HG02973 (cell line): ENCODE data around the gene MYO19.
"Not testable (repeated sequence)": the region's sequence is repeated elsewhere in the genome, so short reads cannot be mapped to it uniquely, and the experiment has no call there.

Experiments used
- ATAC-seq: cut with Tn5 transposase; IDR thresholded peaks from one replicate; pipeline ENCODE4 v1.9.1; 2021; ENCODE audit warnings: moderate library complexity; ENCODE audit not compliant: unreplicated experiment

The MYO19 gene

DNA sequence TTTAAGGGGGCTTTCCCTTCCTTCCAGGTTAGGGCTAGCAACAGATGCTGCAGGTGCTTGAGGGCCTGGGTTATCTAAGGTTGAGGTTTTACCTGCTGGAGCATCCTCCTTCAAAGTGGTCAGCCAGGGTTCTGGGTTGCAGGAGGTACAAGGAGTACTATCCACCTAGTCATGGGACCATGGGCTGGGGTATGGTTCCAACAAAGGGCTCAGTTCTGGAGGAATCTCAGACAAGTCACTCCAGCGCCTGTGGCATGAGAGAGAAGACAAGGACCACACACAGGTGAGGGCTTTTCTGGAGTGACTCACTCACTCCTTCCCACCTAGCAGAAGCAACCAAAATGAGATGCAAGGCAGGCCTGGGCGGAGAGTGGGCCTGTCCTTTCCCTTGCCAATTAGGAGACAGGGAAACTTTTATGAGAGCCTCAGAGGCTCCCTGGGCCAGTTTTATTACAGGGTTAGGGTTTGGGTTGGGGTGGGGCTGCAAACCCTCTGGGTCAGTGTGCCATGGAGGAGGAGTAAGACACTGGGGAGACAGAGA is 2.2 kb downstream of the MYO19 start:
- no peak for ATAC-seq

DNA sequence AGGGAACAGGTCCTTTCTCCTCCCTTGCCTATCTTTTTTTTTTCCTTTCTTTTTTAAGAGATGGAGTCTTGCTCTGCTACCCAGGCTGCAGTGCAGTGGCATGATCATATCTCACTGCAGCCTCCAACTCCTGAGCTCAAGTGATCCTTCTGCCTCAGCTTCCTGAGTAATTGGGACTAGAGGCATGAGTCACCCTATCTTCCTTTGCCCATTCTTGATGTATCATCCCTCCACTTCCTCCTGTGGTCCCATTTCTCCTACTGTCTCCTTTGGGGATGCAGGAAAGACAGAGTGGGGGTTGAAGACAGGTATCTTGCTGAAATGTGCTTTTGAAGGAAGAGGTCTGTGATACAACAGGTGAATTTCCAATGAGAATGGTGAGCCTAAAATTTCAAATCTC is 5.5 kb downstream of the MYO19 start:
- ATAC-seq = no peak

DNA sequence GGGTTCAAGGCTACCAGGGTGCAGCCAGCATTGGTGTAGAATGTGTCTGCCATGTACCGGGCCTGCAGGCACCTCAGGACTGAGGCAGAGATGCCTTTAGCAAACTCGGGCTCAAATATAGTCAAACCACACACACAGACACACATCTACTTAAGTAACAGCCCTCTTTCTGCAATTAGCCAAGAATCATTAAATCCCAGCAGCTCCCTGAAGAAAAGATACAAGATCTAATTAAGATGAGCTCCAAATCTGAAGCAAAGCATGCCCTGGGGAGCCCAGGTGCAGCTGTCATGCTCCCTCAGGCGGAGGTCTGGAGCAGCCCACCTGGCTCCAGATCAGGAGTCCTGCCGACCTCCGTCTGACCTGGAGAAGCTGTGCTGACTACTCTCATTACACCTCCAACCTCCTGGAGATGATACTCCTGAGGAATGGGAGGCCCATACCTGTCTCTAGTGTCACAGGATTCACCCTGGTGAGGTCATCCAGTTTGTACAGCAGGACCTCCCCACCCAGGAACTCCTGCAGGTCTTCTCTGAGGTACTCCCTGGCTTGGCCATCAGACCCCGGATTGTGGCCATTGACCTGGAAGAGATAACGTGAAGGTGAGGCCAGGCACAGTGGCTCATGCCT is 6.9 kb downstream of the MYO19 start:
- no peak for ATAC-seq

DNA sequence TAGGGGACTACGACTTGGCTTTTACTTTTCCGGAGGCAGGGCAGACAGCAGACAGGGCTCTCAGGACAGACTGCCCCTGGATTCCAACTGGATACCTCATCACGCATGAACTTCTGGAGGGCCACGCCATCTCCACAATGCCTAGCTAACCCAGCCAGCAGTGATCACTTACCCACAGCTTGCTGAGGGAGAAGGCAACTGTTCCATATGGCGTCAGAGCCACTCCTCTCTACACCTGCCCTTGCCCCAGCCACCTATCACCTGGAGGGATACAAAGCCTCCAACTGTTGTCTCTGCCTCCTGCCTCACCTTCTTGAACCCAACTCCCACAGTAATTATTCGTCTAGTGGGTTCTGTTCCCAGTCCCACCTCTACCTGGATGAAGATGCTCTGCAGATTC is 8.8 kb downstream of the MYO19 start:
- ATAC-seq = no peak

DNA sequence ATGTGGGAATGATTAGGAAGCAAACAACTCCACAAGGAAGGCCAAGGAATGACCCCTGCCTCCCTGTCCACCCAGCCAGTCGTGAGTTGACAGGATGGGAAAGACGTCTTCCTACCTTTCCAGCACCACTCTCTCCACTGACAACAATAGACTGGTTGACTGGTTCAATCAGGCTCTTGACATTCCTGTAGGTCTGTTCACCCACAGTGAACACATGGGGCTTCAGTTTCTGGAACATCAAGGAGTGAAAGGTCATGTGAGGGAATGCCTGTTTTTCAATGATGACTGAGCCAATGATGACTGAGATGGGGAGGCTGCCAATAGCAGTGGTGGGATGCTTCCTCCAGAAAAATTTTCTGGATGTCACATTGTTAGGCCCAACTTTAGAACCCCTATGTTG is 9.6 kb downstream of the MYO19 start:
- ATAC-seq = no peak

DNA sequence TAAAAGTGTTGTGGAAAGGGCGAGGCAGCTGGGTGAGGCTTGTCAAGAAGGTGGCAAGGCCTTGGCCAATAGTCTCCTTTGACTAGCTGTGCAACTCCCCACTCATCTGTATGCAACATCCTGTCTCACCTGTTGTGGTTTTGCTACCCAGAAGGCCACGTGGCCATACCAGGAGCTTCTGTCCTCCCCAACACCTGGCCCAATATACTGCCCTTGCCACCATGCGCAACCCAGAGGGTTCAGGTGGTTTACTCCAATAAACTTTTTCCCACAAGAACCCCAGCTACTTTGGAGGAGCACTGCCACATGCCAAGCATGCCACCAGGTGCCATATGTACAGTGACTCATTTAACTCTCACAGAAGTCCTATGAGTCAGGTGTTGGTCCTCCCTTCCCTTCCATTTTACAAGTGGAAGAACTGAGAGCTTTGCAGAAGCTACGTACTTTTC is 10.2 kb downstream of the MYO19 start:
- no peak for ATAC-seq

DNA sequence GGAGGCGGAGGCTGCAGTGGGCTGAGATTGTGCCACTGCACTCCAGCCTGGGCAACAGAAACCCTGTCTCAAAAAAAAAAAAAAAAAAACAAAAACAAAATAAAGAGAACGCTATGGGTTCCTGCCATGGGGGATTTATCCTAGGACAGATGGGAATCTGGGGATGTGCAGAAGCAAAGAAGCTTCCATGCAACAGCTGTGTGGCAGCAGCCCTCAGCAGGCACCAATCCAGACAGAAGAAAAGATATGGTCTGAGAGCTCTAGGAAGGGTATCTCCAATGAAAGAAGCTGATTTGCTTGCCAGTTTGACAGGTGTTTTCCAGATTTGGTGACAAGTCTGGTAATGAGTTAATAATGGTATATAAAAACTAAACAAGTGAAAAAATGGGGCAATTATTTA is 11.6 kb downstream of the MYO19 start:
- ATAC-seq = no peak

DNA sequence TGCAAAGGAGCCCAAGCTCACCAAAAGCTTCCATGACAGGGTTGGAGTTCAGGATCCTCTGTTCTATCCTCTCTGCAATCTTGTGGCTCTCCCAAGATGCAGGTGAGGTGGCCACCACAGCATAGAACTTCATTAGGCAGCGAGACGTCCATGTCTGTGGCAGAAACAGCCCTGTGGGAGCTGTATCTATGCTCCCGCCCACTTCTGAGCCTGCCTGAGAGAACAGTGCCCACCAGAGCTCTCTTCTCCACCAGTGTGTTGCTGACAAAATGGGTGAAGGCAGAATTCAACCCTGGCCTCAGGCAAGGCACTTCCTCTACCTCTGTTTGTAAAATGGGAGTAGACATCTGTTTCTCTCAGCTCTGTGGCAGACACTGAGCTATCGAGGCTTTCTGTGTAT is 18.8 kb downstream of the MYO19 start:
- no peak for ATAC-seq

DNA sequence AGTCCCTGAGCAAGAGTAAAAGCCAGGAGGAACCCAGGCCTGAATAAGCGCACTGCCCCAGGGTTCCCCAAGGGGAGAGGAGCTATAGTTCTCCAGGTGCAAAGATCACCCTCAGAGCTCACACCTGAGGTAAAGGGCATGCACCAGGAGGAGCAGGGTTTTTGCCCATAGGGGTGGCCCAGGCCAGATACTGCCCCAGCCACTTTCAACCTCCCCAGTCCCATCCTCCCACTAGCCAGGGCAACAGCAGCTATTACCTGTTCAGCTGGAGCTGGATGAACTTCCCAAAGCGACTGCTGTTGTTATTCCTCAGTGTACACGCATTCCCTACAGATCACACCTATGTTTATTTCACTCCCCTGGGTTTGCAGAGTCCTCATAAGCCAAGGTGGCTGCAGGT is 19.8 kb downstream of the MYO19 start:
- no peak for ATAC-seq

DNA sequence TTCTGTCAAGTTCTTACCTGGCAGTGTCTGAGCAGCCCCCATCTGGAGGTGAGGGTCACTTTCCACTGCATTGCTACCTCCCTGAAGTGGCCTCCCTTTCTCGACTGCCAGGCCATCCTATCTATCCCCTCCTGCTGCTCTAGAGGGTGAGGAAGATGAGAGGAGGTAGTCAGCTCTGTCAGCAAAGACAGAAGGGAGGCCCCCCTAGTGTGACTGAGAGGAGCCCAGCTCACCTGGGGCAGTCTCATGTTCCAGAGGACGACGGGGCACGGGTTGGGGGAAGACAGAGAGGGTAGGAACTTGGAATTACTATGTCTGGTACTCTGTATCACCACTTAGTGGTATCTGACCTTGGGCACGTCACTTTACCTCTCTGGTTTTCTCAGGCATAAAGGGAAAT is 22.0 kb downstream of the MYO19 start:
- ATAC-seq = no peak

DNA sequence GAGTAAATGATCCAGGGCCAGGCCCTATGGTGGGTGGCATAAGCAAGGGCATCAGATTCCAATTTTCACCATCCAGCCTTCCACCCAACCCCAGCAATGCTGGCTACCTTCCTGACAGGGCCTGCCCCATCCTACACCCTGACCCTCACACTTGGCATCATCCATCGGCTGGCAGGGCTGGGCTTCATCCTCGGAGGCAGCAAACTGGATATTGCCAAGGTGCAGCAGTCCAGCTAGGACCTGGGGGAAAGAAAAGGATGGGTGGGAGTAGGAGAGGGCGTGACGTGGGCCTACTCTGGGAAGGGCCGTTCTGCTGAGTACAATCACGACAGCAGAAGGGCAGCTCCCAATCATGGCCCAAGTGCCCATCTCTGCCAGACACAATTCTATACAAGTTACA is 23.5 kb downstream of the MYO19 start:
- ATAC-seq = no peak

DNA sequence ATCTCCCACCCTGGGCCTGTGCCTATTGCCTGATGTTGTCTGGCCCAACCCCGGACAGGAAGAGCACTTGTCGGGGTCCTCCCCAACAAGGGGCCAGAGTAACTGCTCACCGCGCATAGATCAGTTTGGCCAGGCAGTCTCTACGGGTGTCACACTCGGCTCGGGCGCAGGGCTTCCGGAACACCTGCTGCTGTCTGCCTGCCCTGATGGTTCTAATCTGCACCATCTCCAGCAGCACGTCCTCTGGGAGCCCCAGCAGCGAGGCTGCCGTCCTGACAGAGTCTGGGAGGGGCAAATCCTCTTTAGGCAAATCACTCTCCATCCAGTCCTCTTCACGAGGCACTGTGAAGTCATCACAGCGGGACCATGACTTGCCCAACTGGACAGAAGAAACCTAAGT is 24.0 kb downstream of the MYO19 start:
- ATAC-seq = no peak

DNA sequence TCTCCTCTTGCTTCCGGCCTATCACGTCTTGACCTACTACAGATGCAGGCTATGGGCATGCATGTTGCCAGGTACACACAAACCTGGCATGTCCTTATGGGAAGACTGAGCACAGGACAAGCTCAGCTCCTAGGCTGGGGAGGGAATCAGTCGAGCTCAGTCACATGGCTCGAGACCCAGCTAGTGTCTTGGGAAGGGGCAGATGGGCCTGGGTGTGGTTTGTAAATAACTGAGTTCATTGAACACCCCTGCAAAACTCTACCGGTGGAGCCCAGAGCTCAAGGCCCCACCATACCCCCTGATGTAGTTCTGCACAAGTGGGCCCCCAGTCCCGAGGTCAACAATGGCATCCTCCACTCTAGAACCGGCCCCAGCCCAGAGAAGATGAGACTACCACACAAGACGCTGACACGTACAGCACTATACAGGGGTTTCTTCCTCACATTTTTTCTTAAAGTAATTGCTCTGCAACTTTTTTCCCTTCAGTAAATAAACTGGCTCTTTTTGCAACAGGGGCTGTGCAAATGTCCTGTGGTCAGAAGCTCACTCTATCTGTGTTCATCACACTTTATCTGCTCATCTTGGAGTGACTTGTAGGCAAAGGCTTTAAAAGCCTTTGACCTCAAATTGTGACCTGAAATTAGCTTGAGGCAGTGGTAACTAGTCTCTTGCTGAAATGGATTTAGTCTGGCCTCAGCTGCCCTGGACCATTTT is 25.2 kb downstream of the MYO19 start:
- no peak for ATAC-seq

DNA sequence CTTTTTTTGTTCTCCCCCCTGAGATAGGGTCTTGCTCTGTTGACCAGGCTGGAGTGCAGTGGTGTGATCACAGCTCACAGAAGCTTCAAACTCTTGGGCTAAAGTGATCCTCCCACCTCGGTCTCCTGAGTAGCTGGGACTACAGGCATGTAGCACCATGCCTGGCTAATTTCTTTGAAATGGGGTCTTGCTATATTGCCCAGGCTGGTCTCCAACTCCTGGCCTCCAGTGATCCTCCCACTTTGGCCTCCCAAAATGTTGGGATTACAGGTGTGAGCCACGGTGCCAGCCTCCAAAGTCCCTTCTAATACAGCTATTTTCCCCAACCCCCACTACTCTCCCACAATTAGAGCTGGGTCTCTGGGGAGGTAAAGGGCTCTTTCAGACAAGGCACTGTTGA is 26.2 kb downstream of the MYO19 start:
- ATAC-seq = not testable (repeated sequence)

DNA sequence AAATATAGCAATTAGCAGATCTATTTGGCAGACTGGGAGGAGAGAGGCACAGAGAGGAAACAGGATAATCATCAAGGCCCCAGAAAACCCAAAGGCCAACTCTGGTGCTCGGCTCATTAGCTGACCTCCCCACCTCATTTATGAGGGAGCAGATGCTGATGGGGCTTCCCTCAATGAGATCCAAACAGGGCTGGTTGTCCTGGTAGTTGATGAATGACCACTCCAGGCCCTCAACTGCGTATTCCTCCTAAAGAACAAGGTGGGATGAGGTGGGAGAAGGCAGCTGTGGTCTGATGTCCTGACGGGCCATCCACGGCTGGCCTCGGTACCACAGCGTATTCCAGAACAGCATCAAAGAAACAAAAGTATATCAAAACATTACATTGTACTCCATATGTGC is 27.4 kb downstream of the MYO19 start:
- no peak for ATAC-seq

DNA sequence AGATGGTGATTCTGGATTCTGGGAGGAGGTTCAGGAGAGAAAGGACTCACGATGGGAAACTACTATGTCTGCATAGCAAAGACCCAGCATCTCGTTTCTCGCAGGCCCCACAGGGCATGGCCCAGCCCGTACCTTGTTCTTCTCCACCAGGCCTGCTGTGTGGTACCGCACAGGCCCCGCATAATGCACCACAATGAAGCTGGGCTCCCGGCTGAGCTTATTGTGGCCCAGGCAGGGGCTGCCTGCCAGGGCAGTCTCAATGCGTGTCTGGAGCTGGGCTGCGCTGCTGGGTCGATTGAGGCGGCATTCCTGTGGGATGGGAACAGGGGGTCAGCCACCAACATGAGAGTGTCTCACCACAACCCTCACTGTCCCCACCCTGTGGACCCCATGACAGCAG is 27.8 kb downstream of the MYO19 start:
- ATAC-seq = no peak

DNA sequence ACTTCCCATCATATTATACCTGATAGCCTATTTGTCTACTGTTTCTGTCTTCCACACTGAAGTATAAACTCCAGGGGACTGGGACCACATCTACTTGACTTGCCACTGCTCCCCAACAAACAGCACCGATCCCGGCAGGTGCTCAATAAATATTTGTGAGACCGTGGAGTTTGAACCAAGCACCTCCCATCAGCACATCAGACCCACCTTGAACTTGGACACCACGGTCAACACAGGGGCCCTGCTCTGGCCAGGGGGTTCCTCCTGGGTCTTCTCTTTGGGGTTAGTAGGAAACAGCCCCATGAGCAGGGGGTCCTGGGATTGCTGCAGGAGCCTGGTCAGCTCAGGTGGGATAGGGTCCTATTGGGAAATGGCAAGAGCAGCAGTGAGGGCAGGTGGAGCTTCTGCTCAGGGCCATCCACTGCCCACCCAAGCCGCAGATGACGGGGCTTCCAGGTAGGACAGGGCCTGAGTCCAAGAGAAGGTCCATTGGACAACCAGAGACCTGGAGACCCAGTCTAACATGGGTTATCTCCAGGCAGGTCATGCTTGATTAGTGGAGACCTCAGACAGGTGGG is 28.3 kb downstream of the MYO19 start:
- no peak for ATAC-seq

DNA sequence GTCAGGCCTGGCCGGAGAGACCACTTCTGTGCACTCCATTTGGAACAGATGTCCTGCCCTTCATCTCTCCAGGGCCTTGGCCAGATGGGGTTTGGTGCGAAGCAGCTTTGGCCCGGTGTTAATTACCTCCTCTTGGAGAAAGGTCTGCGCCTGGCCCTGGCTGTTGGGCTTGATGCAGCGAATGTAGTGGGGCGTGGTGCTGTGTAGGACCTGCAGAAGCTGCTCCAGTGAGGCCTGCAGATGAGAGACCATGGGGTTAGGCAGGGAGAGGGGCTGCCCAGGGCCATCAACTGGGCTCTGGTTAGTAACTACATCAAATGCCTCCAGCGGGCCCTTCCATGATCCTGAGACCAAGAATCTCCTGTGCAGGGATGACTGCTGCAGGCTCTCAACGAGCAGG is 29.5 kb downstream of the MYO19 start:
- no peak for ATAC-seq

DNA sequence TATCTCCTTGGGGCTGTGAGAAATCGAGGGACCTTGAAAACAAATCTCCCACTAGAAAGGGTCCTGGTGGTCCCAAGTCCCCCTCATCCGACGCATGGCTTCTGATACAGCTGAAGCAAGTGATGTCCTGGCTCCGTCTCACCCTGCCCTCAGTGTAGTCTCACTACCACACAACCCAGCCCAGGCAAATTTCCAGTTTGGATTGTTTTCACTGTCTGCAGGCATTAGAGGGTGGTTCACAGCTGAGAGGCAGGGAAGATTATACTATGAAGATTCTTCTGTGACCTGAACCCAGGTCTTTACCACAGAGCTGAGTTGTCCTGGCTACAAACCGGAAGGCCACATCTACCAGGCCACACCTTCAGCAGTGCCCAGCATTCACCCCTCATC is 30.5 kb downstream of the MYO19 start:
- ATAC-seq = no peak

DNA sequence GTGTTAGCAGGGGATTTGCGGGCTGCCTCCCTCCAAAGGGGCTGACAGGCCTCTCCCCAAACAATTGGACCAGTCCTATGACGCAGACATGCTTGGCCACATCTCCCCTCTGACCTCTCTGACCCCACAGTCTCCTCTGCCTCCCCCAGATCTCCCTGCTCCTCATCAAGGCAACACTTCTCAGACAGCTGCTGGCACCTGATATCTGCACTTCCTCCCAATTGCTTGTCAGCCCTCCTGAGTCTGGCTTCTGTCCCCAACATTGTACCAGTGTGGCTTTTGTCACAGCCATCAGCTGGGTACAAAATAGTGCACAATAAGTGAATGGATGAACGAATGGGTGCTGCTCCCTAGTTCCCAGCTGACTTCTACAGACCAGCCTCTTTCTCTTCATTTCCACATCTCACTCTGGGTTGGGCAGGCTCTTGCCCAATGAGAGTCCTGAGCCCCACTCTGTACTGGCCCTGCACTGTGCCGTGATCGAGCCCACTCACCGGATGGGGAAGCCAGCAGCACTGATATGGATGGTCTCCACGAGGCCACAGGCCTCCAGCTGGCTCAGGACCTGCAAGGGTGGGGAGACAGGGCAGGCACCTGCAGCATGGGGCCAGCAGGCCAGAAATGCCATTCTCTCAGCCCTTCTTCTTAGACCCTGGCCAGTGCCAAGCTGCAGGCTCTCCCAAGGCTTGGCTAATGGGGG is 31.1 kb downstream of the MYO19 start:
- ATAC-seq = no peak

DNA sequence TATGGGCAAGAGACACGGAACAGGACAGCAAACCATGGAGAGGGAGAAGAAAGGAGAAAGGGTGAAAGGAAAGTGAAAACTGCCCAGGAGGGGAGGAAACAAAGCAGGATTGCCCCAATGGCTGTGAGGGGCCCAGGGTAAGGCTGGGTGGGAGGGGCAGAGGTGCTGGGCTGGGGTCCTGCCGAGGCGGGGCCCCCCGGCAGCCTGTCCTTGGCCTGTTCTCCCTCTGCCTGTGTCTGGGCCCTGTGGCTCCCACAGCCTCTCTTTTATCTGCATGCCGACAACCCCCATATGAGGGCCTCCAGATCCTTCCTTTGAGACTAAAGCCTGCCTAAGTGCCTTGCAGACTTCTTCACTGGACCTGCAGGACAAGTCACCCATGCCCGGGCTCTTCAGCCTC is 32.7 kb downstream of the MYO19 start:
- ATAC-seq = no peak

DNA sequence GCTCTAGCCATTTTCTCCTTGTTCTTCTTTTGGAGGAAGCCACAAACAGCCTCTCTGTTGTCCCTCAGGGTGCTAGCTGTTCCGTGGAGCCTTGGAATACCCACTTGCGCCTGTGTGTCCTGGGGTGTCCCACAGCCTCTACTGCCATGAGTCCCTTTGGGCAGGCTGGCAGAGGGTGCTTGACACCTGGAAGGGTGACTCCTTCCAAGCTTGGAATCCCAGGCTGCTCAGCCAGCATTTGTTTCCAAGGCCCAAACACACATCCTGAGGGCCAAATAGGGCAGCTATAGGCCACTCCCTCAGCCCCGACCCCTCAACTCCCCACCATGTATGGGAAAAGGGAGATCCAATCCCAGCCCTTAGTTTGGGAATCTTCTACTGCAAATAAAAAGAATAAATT is 33.3 kb downstream of the MYO19 start:
- ATAC-seq = no peak
